Activated T-cell treated with anti-CD3 and anti-CD28 coated beads, Interleukin-2, amount 50 U/mL, for 1 hour (primary cell): ENCODE results near the gene KIFC3.
"Not testable (repeated sequence)": the region's sequence is repeated elsewhere in the genome, so short reads cannot be mapped to it uniquely, and the experiment has no call there.

ENCODE experiments used
- DNase-seq: peaks from one replicate; pipeline ENCODE4 v3.0.0-alpha.2; 2020

KIFC3 gene

GRCh38 chr16:57825298-57826044 lies 23.2 kb upstream of the KIFC3 start:
- DNase-seq = no peak

- DNase-seq = no peak
Measured at GRCh38 chr16:57824888-57825287, 22.6 kb upstream of the KIFC3 start.

- no peak for DNase-seq
Measured at GRCh38 chr16:57823836-57824235, 21.5 kb upstream of the KIFC3 start.

- no peak for DNase-seq
Measured at GRCh38 chr16:57822856-57823255, 20.6 kb upstream of the KIFC3 start.

- no peak for DNase-seq
Measured at GRCh38 chr16:57822018-57822553, 19.8 kb upstream of the KIFC3 start.

- no peak for DNase-seq
Measured at GRCh38 chr16:57821149-57821971, 19.1 kb upstream of the KIFC3 start.

- DNase-seq = no peak
Measured at GRCh38 chr16:57818377-57819064, 16.2 kb upstream of the KIFC3 start.

GRCh38 chr16:57817680-57818079 lies 15.4 kb upstream of the KIFC3 start:
- DNase-seq = no peak

- DNase-seq = peak; percentile 52
Measured at GRCh38 chr16:57815987-57816745, 13.9 kb upstream of the KIFC3 start.

GRCh38 chr16:57814896-57815295 lies 12.6 kb upstream of the KIFC3 start:
- no peak for DNase-seq

GRCh38 chr16:57813466-57813865 lies 11.2 kb upstream of the KIFC3 start:
- no peak for DNase-seq

GRCh38 chr16:57811340-57811739 lies 9.0 kb upstream of the KIFC3 start:
- not testable (repeated sequence) for DNase-seq

GRCh38 chr16:57810197-57811031 lies 8.1 kb upstream of the KIFC3 start:
- peak; percentile 68 for DNase-seq

- no peak for DNase-seq
Measured at GRCh38 chr16:57809276-57810196, 7.2 kb upstream of the KIFC3 start.

GRCh38 chr16:57808589-57809228 lies 6.4 kb upstream of the KIFC3 start:
- no peak for DNase-seq

- peak; percentile 62 for DNase-seq
Measured at GRCh38 chr16:57807968-57808528, 5.8 kb upstream of the KIFC3 start.

- no peak for DNase-seq
Measured at GRCh38 chr16:57807252-57807967, 5.1 kb upstream of the KIFC3 start.

- DNase-seq = no peak
Measured at GRCh38 chr16:57805176-57805575, 2.9 kb upstream of the KIFC3 start.
